ENCODE data around the gene TNPO3.

Gene TNPO3

DNA sequence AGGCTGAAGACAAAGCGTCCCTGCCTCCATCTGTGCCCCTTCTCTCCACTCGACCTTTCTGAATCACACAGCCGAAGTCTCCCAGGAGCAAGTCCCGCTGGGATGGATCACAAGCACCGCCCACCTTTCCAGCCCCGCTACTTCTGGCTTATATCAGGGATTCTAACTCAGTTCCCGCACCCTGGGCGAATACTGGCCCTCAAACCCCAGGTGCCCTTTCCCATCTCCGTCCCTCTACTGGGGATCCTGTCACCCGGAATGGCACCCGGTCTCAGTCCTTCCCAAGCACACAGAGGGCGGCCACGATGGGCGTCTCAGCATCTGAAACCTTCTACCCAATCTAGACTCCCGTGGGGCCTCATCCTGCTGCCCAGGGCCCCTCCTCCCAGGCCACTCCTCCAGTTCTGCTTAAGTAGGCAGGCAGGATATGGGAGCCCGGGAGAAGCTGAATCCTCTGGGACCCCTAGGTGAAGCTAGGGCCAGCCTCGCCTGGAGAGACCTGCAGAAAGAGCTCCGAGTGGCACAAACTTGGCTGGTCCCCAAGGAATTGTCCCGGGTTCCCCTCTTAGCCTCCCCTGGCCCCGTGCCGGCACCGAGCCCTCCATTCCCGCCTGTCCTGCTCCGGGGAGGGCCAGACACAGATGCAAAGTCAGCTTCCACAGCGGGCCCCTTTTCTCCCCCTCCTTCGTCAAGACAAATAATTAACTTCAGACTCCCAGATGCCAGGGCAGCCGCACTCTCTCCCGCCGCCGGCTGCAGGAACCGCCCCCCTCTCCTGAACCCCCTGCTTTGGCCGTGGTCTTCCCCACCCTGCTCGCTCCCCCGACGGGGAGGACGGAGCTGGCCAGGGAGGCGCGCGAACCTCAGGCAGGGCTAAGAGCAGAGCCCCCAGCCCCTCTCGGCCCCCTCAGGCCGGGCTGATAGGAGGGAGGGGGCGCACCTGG lies 145.0 kb downstream of the TNPO3 start:
- peak overlapping the region; percentile 32 for H3K4me3 ChIP-seq (replicated peaks; ENCODE audit: low read depth, low read length)
- DNase-seq (ENCODE audit: extremely low read depth, low read depth), result no peak
- TF ChIP-seq, protein P1, sequence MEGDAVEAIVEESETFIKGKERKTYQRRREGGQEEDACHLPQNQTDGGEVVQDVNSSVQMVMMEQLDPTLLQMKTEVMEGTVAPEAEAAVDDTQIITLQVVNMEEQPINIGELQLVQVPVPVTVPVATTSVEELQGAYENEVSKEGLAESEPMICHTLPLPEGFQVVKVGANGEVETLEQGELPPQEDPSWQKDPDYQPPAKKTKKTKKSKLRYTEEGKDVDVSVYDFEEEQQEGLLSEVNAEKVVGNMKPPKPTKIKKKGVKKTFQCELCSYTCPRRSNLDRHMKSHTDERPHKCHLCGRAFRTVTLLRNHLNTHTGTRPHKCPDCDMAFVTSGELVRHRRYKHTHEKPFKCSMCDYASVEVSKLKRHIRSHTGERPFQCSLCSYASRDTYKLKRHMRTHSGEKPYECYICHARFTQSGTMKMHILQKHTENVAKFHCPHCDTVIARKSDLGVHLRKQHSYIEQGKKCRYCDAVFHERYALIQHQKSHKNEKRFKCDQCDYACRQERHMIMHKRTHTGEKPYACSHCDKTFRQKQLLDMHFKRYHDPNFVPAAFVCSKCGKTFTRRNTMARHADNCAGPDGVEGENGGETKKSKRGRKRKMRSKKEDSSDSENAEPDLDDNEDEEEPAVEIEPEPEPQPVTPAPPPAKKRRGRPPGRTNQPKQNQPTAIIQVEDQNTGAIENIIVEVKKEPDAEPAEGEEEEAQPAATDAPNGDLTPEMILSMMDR (IDR thresholded peaks at IDR 0.05; ENCODE audit: low read depth, low read length, missing control alignments), result no peak

DNA sequence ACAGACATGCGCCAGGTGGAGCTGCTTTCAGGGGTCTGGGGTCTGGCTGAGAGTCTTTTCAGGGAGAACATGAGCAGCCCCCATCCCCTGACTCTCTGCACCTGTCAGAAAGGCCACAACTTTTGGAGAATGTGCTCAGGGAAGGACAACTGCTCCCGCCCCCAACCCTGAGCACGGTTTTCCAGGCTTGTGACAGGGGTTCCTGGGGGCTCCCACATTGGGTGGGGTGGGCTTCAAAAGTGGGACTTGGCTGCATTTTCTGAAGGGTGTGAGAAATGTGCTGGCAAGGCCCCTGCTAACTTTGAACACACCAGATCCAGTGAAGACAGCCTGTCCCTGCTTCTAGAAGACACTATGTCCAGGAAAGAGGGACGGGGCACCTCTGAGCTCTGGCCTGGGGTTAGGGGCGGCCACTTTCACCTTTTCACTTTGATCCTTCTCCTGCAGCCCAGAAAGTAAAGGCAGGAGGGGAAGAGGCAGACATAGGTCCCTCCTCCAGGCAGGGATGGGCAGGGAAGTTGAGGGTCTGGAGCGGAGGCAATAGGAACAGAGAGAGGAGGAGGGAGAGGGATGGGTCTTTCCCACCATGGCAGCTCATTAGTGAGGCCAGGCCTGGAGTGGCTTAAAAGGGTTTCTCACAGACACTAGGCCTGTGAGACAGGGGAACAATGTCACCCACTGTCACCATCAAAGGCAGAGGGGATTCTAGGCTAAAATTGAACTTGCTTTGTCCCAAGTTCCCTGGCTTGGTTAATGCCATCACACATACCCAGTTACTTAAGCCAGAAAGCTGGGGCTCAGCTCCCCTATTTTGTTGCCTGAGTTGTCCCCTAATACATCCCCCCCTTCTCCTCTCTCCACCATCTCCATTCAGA lies 145.9 kb downstream of the TNPO3 start:
- H3K4me3 ChIP-seq (replicated peaks; ENCODE audit: low read depth, low read length), result no peak overlapping the region; the same call in 1 of the 2 replicates
- no peak for DNase-seq (ENCODE audit: extremely low read depth, low read depth)
- TF ChIP-seq, protein P1 (IDR thresholded peaks at IDR 0.05; ENCODE audit: low read depth, low read length, missing control alignments), result no peak

DNA sequence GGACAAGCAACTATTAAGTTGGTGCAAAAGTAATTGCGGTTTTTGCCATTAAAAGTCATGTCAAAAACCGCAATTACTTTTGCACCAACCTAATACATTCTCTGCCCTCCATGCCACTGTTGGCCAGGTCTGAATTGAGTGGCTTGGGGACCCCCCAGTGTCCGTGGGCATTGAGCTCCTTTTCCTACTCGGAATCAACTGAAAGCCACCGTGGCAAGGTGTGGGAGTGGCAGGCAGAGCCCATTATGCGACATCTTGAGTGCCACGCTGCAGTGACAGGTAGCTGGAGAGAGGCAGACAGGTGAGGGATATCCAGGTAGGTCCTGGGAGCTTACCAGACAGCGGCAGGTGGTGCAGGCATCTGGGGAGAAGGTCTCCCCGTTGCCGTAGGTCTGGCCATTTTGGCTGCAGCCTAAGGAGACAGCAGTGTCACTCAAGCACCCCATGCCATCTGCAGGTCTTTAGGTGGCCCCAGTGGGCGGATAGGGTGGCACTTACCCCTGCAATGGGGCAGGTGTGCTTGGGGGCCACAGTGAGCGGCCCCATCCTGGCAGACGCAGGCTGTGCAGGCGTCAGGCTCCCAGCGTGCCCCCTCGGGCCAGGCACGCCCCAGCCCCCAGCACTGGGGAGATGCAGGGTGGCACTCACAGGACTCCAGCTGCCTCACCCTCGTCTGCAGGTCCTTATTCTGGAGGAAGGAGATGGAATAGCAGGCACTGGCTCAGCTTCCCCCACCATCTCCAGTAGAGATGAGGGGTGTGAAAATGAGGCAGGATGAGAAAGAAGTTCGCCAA lies 147.9 kb downstream of the TNPO3 start:
- TF ChIP-seq, protein P1 (IDR thresholded peaks at IDR 0.05; ENCODE audit: low read depth, low read length, missing control alignments), result no peak
- DNase-seq (ENCODE audit: extremely low read depth, low read depth), result no peak
- H3K4me3 ChIP-seq (replicated peaks; ENCODE audit: low read depth, low read length), result no peak overlapping the region

DNA sequence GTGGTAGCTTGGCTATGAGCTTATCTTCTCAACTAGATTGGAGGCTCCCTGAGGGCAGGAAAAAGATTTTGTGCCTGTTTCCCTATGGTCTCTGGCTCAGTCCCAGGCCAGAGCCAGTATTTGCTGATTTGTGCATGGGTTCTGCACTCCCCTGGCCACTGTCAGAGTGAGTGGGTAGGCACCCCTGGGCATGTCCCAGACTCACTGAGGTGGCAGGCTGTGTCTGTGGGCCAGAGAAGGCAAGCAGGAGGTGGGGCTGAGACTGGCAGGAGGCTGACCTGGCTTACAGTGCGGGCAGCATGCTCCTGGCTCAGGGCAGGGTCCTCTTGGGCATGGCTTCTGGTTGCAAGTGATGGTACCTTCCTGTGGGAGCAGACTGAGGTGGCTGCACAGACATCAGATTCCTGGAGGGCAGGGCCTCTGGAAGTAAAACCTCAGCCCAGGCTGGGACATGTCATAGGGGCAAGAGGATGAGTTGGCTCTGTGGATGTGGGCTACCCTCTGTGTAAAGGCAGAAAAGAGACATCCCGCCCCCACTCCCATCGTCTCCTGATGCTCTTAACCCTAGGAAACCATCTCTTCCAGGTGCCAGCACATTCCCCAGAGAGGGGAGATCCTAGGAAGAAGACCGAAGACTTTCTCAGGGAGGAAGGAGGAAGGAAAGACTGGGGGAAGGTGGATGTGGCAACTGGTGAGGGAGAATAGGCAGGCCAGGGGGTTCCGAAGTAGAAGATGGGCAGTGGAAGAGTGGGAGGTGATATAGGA lies 148.7 kb downstream of the TNPO3 start:
- TF ChIP-seq, protein P1 (IDR thresholded peaks at IDR 0.05; ENCODE audit: low read depth, low read length, missing control alignments), result no peak
- H3K4me3 ChIP-seq (replicated peaks; ENCODE audit: low read depth, low read length), result no peak overlapping the region
- DNase-seq (ENCODE audit: extremely low read depth, low read depth), result no peak

DNA sequence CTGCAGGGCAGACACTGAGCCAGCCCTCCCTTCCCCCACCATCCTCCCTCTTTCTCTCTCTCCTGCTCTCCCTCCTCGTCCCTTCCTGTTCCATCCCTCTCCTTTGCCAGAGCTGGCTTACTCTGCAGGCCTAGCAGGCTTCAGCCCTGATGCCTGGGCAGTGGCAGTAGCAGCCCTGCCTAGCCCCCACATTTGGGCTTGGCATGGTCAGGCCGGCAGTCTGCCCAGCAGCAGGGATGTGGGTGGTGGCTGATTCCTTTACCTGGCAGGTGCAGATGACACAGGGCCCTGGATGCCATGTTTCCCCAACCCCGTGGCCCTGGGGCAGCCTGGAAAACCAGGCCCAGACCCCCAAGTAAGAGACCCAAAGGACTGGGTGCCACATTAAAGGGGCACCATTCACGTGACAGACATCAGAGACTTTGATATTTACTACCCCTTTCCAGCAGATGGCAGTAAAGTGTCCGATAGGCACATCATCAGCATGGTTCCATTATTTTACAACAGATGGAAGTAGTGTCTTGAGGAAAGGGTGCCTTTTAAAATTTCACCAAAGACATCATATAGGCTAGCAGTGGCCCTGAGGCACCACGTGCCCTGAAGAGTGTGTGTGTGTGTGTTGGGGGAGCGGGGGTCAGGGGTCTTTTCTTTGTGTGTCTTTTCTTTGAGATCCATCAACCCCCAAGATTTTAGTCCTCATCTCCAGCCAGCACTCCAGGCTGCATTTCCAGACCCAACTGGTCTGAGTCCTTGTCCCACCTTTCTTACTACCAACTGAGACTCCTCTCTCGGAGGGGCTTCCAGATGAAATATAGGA lies 150.3 kb downstream of the TNPO3 start:
- DNase-seq (ENCODE audit: extremely low read depth, low read depth), result peak; percentile 17
- H3K4me3 ChIP-seq (replicated peaks; ENCODE audit: low read depth, low read length), result no peak overlapping the region
- TF ChIP-seq, protein P1 (IDR thresholded peaks at IDR 0.05; ENCODE audit: low read depth, low read length, missing control alignments), result peak; percentile 61
